ENCODE results near the gene ZNF700.
"Not testable (repeated sequence)": the region's sequence is repeated elsewhere in the genome, so short reads cannot be mapped to it uniquely, and the experiment has no call there.

The ZNF700 gene

GRCh38 chr19:11979527-11979926 lies 54.6 kb downstream of the ZNF700 start:
- TF ChIP-seq, protein P1, sequence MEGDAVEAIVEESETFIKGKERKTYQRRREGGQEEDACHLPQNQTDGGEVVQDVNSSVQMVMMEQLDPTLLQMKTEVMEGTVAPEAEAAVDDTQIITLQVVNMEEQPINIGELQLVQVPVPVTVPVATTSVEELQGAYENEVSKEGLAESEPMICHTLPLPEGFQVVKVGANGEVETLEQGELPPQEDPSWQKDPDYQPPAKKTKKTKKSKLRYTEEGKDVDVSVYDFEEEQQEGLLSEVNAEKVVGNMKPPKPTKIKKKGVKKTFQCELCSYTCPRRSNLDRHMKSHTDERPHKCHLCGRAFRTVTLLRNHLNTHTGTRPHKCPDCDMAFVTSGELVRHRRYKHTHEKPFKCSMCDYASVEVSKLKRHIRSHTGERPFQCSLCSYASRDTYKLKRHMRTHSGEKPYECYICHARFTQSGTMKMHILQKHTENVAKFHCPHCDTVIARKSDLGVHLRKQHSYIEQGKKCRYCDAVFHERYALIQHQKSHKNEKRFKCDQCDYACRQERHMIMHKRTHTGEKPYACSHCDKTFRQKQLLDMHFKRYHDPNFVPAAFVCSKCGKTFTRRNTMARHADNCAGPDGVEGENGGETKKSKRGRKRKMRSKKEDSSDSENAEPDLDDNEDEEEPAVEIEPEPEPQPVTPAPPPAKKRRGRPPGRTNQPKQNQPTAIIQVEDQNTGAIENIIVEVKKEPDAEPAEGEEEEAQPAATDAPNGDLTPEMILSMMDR (IDR thresholded peaks at IDR 0.05; ENCODE audit: insufficient read depth, low read depth, low read length, missing control alignments): no peak
- H3K4me3 ChIP-seq (ENCODE audit: low read length): no peak overlapping the region
- DNase-seq (ENCODE audit: low read depth): no peak

DNA sequence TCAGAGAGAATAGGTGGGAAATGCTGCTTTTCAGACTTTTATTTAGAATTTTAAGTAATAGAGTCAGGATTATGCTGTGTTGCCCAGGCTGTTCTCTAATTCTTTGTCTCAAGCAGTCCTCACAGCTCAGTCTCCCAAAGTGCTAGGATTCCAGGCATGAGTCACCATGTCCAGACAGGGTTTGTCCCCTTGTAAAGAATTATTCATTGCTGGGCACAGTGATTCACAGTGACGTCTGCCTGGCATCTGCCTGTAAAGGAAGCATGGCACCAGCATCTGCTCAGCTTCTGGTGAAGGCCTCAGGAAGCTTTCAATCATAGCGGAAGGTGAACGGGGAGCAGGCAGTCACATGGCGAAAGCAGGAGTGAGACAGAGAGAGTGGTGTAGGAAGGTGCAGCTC lies 57.6 kb downstream of the ZNF700 start:
- peak; percentile 73 for DNase-seq (ENCODE audit: low read depth)
- no peak overlapping the region for H3K4me3 ChIP-seq (ENCODE audit: low read length)
- TF ChIP-seq, protein P1 (IDR thresholded peaks at IDR 0.05; ENCODE audit: insufficient read depth, low read depth, low read length, missing control alignments): no peak

DNA sequence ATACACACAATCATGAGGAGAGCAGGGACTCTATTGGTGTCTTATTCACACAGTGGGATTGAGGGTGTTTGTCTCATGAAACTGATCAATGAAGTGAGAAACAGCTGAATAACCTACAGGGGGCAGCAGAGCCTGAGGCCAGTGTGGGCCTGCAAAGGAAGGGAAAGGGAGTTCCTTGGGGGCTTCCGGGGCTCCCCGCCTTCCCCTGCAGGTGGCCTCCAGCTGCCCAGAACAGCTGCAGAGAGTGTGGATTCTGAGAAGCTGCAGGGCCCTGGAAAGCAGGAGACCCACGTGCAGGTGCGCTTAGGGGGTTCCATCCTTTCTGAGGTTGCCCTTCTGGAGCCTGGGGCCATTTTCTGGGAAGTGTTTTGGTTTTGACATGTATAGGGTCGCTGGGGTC lies 60.1 kb downstream of the ZNF700 start:
- no peak overlapping the region for H3K4me3 ChIP-seq (ENCODE audit: low read length)
- DNase-seq (ENCODE audit: low read depth): no peak
- TF ChIP-seq, protein P1 (IDR thresholded peaks at IDR 0.05; ENCODE audit: insufficient read depth, low read depth, low read length, missing control alignments): no peak

DNA sequence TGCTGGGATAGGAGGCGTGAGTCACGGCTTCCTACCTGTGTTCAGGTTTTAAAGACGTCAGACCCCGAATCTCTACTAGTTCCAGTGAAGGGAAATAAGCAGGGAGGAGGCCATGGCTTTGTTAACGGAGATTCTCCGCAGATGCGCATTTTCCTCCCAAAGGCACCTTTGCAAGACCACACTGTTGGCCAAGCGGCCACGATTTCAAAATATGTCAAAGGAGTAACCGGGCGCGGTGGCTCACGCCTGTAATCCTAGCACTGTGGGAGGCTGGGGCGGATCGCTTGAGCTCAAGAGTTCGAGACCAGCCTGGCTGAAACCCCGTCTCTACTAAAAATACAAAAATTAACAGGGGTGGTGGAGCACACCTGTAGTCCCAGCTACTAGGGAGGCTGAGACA lies 61.8 kb downstream of the ZNF700 start:
- H3K4me3 ChIP-seq (ENCODE audit: low read length): no peak overlapping the region
- no peak for DNase-seq (ENCODE audit: low read depth)
- TF ChIP-seq, protein P1 (IDR thresholded peaks at IDR 0.05; ENCODE audit: insufficient read depth, low read depth, low read length, missing control alignments): no peak

- TF ChIP-seq, protein P1 (IDR thresholded peaks at IDR 0.05; ENCODE audit: insufficient read depth, low read depth, low read length, missing control alignments): no peak
- peak; percentile 95 for DNase-seq (ENCODE audit: low read depth)
- H3K4me3 ChIP-seq (ENCODE audit: low read length): peak overlapping the region; percentile 83
These were observed 62.7 kb downstream of the ZNF700 start for GRCh38 chr19:11987405-11988281.

DNA sequence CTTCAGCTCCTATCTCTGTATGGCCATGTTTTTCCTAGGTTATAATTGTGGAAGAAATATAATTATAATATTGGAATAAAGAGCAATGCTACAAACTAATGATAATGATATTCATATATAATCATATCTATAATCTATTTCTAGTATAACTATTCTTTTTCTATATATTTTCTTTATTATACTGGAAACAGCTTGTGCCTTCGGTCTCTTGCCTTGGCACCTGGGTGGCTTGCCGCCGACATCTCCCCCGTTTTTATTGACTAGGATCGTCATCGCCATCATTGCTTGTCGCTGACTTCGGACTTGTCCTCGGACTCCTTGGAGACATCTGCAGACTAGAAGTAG lies 64.2 kb downstream of the ZNF700 start:
- DNase-seq (ENCODE audit: low read depth): no peak
- TF ChIP-seq, protein P1 (IDR thresholded peaks at IDR 0.05; ENCODE audit: insufficient read depth, low read depth, low read length, missing control alignments): no peak
- H3K4me3 ChIP-seq (ENCODE audit: low read length): no peak overlapping the region

DNA sequence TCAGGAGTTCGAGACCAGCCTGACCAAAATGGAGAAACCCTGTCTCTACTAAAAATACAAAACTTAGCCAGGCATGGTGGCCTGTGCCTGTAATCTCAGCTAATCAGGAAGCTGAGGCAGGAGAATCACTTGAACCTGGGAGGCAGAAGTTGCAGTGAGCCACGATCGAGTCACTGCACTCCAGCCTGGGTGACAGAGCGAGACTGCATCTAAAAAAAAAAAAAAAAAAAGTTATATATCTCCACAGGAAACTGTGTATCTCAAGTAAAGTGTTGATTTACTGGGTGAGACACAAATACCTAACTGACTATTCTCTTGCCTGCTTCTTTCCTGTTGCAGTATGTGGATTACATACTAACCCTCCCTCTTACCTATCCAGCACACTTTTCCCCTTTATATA lies 67.0 kb downstream of the ZNF700 start:
- not testable (repeated sequence) for DNase-seq (ENCODE audit: low read depth)

More for the DNA sequence above, 67.0 kb downstream of the ZNF700 start:
- not testable (repeated sequence) for H3K4me3 ChIP-seq (ENCODE audit: low read length)

Measured in epithelial cell of esophagus (primary cell).